H9 (cell line): ENCODE measurements around the gene MUC5AC. TPM values are rescaled to one million over a fixed set of nuclear protein-coding genes. Genes with fewer than 3 reads are reported as not detected.

Source experiments
- DNase-seq: peaks from one replicate; pipeline ENCODE4 v3.0.0-alpha.2; 2017
- H2AFZ ChIP-seq: one replicate; pipeline ENCODE4 v1.6.1; 2013; ENCODE audit warnings: mild to moderate bottlenecking, low read length, control low read depth, moderate library complexity
- H2AK5ac ChIP-seq: 2 replicates; pipeline ENCODE4 v1.6.1; 2013; ENCODE audit warnings: low read length, control low read depth, mixed read lengths; ENCODE audit not compliant: insufficient read length
- H2BK120ac ChIP-seq: one replicate; pipeline ENCODE4 v1.6.1; 2013; ENCODE audit warnings: low read depth, mild to moderate bottlenecking, low read length, control low read depth, inconsistent platforms; ENCODE audit not compliant: poor library complexity, severe bottlenecking
- H2BK12ac ChIP-seq: 2 replicates; pipeline ENCODE4 v1.6.1; 2013; ENCODE audit warnings: low read length, control low read depth, mixed read lengths, low read depth; ENCODE audit not compliant: insufficient read length
- H2BK15ac ChIP-seq: 2 replicates; pipeline ENCODE4 v1.6.1; 2013; ENCODE audit warnings: low read depth, low read length, control low read depth
- H2BK20ac ChIP-seq: one replicate; pipeline ENCODE4 v1.6.1; 2013; ENCODE audit warnings: low read depth, mild to moderate bottlenecking, low read length, control low read depth, inconsistent platforms; ENCODE audit not compliant: poor library complexity, severe bottlenecking
- H2BK5ac ChIP-seq: 2 replicates; pipeline ENCODE4 v1.6.1; 2013; ENCODE audit warnings: low read length, control low read depth, mixed read lengths; ENCODE audit not compliant: insufficient read length
- H3K14ac ChIP-seq: 2 replicates; pipeline ENCODE4 v1.6.1; 2013; ENCODE audit warnings: low read length, control low read depth; ENCODE audit not compliant: insufficient read depth
- H3K18ac ChIP-seq: 2 replicates; pipeline ENCODE4 v1.6.1; 2013; ENCODE audit warnings: low read depth, mild to moderate bottlenecking, mixed read lengths, low read length, control low read depth; ENCODE audit not compliant: insufficient read length
- H3K23ac ChIP-seq: 2 replicates; pipeline ENCODE4 v1.6.1; 2013; ENCODE audit warnings: low read length, control low read depth, mixed read lengths, low read depth; ENCODE audit not compliant: insufficient read length
- H3K23me2 ChIP-seq: 2 replicates; pipeline ENCODE4 v1.6.1; 2013; ENCODE audit warnings: low read depth, mild to moderate bottlenecking, mixed read lengths, low read length, control low read depth; ENCODE audit not compliant: insufficient read length, poor library complexity, severe bottlenecking
- H3K27ac ChIP-seq: 2 replicates; pipeline ENCODE4 v1.5.1; 2013; ENCODE audit warnings: low read length, control low read depth, mixed read lengths, low read depth; ENCODE audit not compliant: insufficient read length
- H3K27me3 ChIP-seq: 2 replicates; pipeline ENCODE4 v1.6.1; 2013; ENCODE audit warnings: low read length, control low read depth, inconsistent platforms; ENCODE audit not compliant: insufficient read depth
- H3K4ac ChIP-seq: 2 replicates; pipeline ENCODE4 v1.6.1; 2013; ENCODE audit warnings: low read depth, mild to moderate bottlenecking, control low read depth, inconsistent platforms, low read length, moderate library complexity
- H3K4me1 ChIP-seq: 2 replicates; pipeline ENCODE4 v1.6.1; 2013; ENCODE audit warnings: low read length, control low read depth, inconsistent platforms; ENCODE audit not compliant: insufficient read depth
- H3K4me2 ChIP-seq: 2 replicates; pipeline ENCODE4 v1.6.1; 2013; ENCODE audit warnings: low read length, control low read depth, mixed read lengths; ENCODE audit not compliant: insufficient read length, insufficient read depth
- H3K56ac ChIP-seq: 2 replicates; pipeline ENCODE4 v1.6.1; 2013; ENCODE audit warnings: low read depth, mild to moderate bottlenecking, mixed read lengths, low read length, control low read depth; ENCODE audit not compliant: insufficient read length
- H3K79me1 ChIP-seq: 2 replicates; pipeline ENCODE4 v1.6.1; 2013; ENCODE audit warnings: low read depth, mild to moderate bottlenecking, moderate library complexity, low read length, control low read depth, inconsistent platforms; ENCODE audit not compliant: insufficient read depth, poor library complexity, severe bottlenecking
- H3K79me2 ChIP-seq: 2 replicates; pipeline ENCODE4 v1.6.1; 2013; ENCODE audit warnings: low read length, control low read depth, inconsistent platforms; ENCODE audit not compliant: insufficient read depth
- H3K9ac ChIP-seq: 2 replicates; pipeline ENCODE4 v1.6.1; 2013; ENCODE audit warnings: low read length, control low read depth, mixed read lengths; ENCODE audit not compliant: insufficient read length; ENCODE audit errors: extremely low read depth
- H3K9me3 ChIP-seq: one replicate; pipeline ENCODE4 v1.6.1; 2013; ENCODE audit warnings: low read depth, low read length, inconsistent platforms; ENCODE audit not compliant: control insufficient read depth
- H3T11ph ChIP-seq: one replicate; pipeline ENCODE4 v1.6.1; 2013; ENCODE audit warnings: mild to moderate bottlenecking, low read length, control low read depth, inconsistent platforms
- H4K20me1 ChIP-seq: one replicate; pipeline ENCODE4 v1.6.1; 2013; ENCODE audit not compliant: control insufficient read depth, insufficient read length, insufficient read depth
- H4K5ac ChIP-seq: 2 replicates; pipeline ENCODE4 v1.6.1; 2013; ENCODE audit warnings: low read depth, mild to moderate bottlenecking, mixed read lengths, low read length, control low read depth; ENCODE audit not compliant: insufficient read length
- H4K8ac ChIP-seq: replicated peaks from 2 replicates; pipeline ENCODE4 v1.6.1; 2013; ENCODE audit warnings: low read length, control low read depth, mixed read lengths, low read depth; ENCODE audit not compliant: insufficient read length
- H4K91ac ChIP-seq: 2 replicates; pipeline ENCODE4 v1.6.1; 2013; ENCODE audit warnings: low read depth, mild to moderate bottlenecking, moderate library complexity, mixed read lengths, low read length, control low read depth; ENCODE audit not compliant: insufficient read length
- H3K27ac Mint-ChIP-seq, 3 experiments: 2 replicates in 2 of 3; 3 replicates in 1 of 3; pipeline ENCODE4 v1.8.0; 2020 to 2021; ENCODE audit warnings: mixed read lengths in 3 of 3, mild to moderate bottlenecking in 1 of 3, moderate library complexity in 1 of 3
- H3K27me3 Mint-ChIP-seq: 2 replicates; pipeline ENCODE4 v1.8.0; 2021; ENCODE audit warnings: low read depth, mild to moderate bottlenecking, moderate library complexity, mixed read lengths
- H3K36me3 Mint-ChIP-seq, 3 experiments: 2 replicates in 2 of 3; 3 replicates in 1 of 3; pipeline ENCODE4 v1.8.0; 2020 to 2021; ENCODE audit warnings: low read depth in 3 of 3, mixed read lengths in 3 of 3; ENCODE audit not compliant: insufficient read depth in 1 of 3
- H3K4me1 Mint-ChIP-seq, 2 experiments: 2 replicates each; pipeline ENCODE4 v1.8.0; 2020; ENCODE audit warnings: mixed read lengths in 2 of 2
- H3K4me3 Mint-ChIP-seq, 2 experiments: 2 replicates in 1 of 2; 3 replicates in 1 of 2; pipeline ENCODE4 v1.8.0; 2020 to 2021; ENCODE audit warnings: mild to moderate bottlenecking in 2 of 2, mixed read lengths in 2 of 2, moderate library complexity in 1 of 2
- H3K9me3 Mint-ChIP-seq, 2 experiments: 2 replicates in 1 of 2; 3 replicates in 1 of 2; pipeline ENCODE4 v1.8.0; 2020; ENCODE audit warnings: mild to moderate bottlenecking in 2 of 2, mixed read lengths in 2 of 2, moderate library complexity in 1 of 2
- CTCF ChIP-seq: fragments of 200-600 bp; sonication (generic); conservative IDR thresholded peaks from 3 replicates; pipeline ENCODE4 v1.8.0; 2021; ENCODE audit warnings: antibody characterized with exemption, mild to moderate bottlenecking
- WGBS: extraction: QIAGEN DNeasy Blood & Tissue Kit; methylation state at CpG from one replicate; pipeline ENCODE4 v1.1.7; 2013; ENCODE audit warnings: missing lambda C conversion rate, low lambda C conversion rate, mixed read lengths; ENCODE audit not compliant: insufficient read length; ENCODE audit errors: extremely low coverage; 5-methylcytosine and 5-hydroxymethylcytosine counted together
- total RNA-seq: library from RNA; stranded (reverse); gene quantifications from 2 replicates; pipeline ENCODE4 v1.2.1, GENCODE V29; 2021

MUC5AC gene
- total RNA-seq, 1 experiment from 2014 or later: not detected

DNA sequence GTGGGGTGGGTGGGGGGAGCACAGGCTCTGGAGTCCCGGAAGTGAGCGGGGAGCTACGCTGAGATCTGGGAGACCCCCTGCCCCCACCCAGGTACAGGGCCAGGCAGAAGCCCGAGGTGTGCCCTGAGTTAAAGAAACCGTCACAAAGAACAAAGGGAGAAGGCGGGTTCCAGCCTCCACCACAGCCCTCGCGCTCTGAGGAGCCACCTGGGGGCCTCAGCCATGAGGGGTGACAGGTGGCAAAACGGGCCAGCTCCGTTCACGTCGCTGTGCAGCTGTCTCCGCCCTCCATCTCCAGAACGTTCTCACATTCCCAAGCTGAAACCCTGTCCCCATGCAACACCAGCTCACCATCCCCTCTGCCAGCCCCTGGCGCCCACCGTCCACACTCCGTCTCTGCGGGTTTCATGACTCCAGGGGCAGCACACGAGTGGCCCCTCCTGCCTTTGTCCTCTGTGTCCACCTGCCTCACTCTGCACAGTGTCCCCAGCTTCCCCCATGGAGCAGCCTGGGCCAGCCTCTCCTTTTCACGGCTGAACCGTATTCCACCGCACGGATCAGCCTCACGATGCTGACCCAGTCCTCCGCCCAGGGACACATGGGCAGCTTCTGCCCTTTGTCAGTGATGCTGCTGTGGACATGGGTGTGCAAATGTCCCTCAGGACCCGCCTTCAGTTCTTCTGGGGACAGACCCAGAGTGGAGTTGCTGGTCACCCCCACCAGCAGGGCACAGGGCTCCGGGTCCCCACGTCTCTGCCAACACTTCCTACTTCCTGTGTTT is 63.4 kb downstream of the MUC5AC start:
- Histone ChIP-seq H2BK15ac (no peak overlapping the region), H2BK12ac (no peak overlapping the region), H3K27me3 (no peaks in the 10 kb centered on the region), H3K14ac (no peak overlapping the region; the same call in 1 of the 2 replicates), H2BK20ac (no peak overlapping the region), H3K4me2 (no peak overlapping the region), H3K79me1 (no peaks in the 10 kb centered on the region), H3K4me1 (no peaks in the 10 kb centered on the region; the same call in 1 of the 2 replicates), H3K9me3 (no peaks in the 10 kb centered on the region), H2AK5ac (no peak overlapping the region), H3T11ph (no peak overlapping the region), H3K4ac (no peak overlapping the region), H3K23ac (no peak overlapping the region), H3K79me2 (no peaks in the 10 kb centered on the region), H4K91ac (no peak overlapping the region), H2BK120ac (no peak overlapping the region), H3K23me2 (no peaks in the 10 kb centered on the region), H3K27ac (no peak overlapping the region), H2AFZ (no peak overlapping the region), H4K20me1 (peaks cover 3% of the 10 kb centered on the region), H3K56ac (no peak overlapping the region), H4K8ac (no peak overlapping the region), H2BK5ac (no peak overlapping the region), H3K18ac (no peak overlapping the region), H3K9ac (no peak overlapping the region), H4K5ac (no peak overlapping the region)
- DNase-seq: peak; percentile 20
- no peaks in the 10 kb centered on the region for H3K36me3 Mint-ChIP-seq
- H3K9me3 Mint-ChIP-seq: peaks cover 0 to 4% of the 10 kb centered on the region in 2 experiments; a peak in 2 of 5 replicates
- peaks cover 3 to 9% of the 10 kb centered on the region in 2 experiments; a peak in 2 of 4 replicates for H3K4me1 Mint-ChIP-seq
- no peak overlapping the region for H3K27ac Mint-ChIP-seq
- TF ChIP-seq CTCF: no peak
- no CpG with 5 or more reads among the region's 28 CpGs for WGBS
- H3K4me3 Mint-ChIP-seq: no peak overlapping the region
- peaks cover 24% of the 10 kb centered on the region for H3K27me3 Mint-ChIP-seq
